Neural crest cell (in vitro differentiated cells): ENCODE results near the gene NTM. TPM values are rescaled to one million over a fixed set of nuclear protein-coding genes. Genes with fewer than 3 reads are reported as not detected.

Experiments used
- DNase-seq: peaks from one replicate; pipeline ENCODE4 v3.0.0; 2021; ENCODE audit warnings: low read depth, mixed read lengths, low spot score
- H3K27ac Mint-ChIP-seq: one replicate; pipeline ENCODE4 v1.8.0; 2021; ENCODE audit warnings: mild to moderate bottlenecking, mixed read lengths; ENCODE audit not compliant: unreplicated experiment
- H3K27me3 Mint-ChIP-seq: 2 replicates; pipeline ENCODE4 v1.8.0; 2021; ENCODE audit warnings: low read depth, mild to moderate bottlenecking, mixed read lengths
- H3K36me3 Mint-ChIP-seq: 2 replicates; pipeline ENCODE4 v1.8.0; 2021; ENCODE audit warnings: low read depth, mild to moderate bottlenecking, mixed read lengths
- H3K4me1 Mint-ChIP-seq: 2 replicates; pipeline ENCODE4 v1.8.0; 2021; ENCODE audit warnings: mixed read lengths
- H3K4me3 Mint-ChIP-seq: one replicate; pipeline ENCODE4 v1.8.0; 2021; ENCODE audit warnings: mild to moderate bottlenecking, mixed read lengths
- H3K9me3 Mint-ChIP-seq: 2 replicates; pipeline ENCODE4 v1.8.0; 2021; ENCODE audit warnings: mixed read lengths
- CTCF ChIP-seq: fragments of 200-600 bp; sonication (generic); conservative IDR thresholded peaks from 2 replicates; pipeline ENCODE4 v1.5.0; 2021; ENCODE audit warnings: antibody characterized with exemption, mild to moderate bottlenecking
- total RNA-seq: library from RNA; stranded (reverse); gene quantifications from 2 replicates; pipeline ENCODE4 v1.2.1, GENCODE V29; 2021

Gene NTM
- total RNA-seq, 1 donor from 2014 or later: 11.3 TPM

GRCh38 chr11:131852757-131853156 is 482.3 kb downstream of the NTM start:
- Mint-ChIP-seq H3K4me3 (no peak overlapping the region), H3K27ac (no peak overlapping the region), H3K4me1 (no peaks in the 10 kb centered on the region), H3K36me3 (no peaks in the 10 kb centered on the region), H3K9me3 (peaks cover 3% of the 10 kb centered on the region), H3K27me3 (peaks cover 5% of the 10 kb centered on the region)
- no peak for DNase-seq
- TF ChIP-seq CTCF: no peak

GRCh38 chr11:131854391-131854790 is 484.0 kb downstream of the NTM start:
- Mint-ChIP-seq H3K4me3 (no peak overlapping the region), H3K9me3 (peaks cover 3% of the 10 kb centered on the region), H3K4me1 (no peaks in the 10 kb centered on the region), H3K27ac (no peak overlapping the region), H3K36me3 (no peaks in the 10 kb centered on the region), H3K27me3 (peaks cover 5% of the 10 kb centered on the region)
- no peak for DNase-seq
- no peak for TF ChIP-seq CTCF

GRCh38 chr11:131855320-131855719 is 484.9 kb downstream of the NTM start:
- no peak for DNase-seq
- Mint-ChIP-seq H3K36me3 (no peaks in the 10 kb centered on the region), H3K4me3 (no peak overlapping the region), H3K9me3 (peaks cover 3% of the 10 kb centered on the region), H3K4me1 (no peaks in the 10 kb centered on the region), H3K27me3 (peaks cover 5% of the 10 kb centered on the region), H3K27ac (no peak overlapping the region)
- TF ChIP-seq CTCF: no peak

- no peaks in the 10 kb centered on the region for H3K36me3 Mint-ChIP-seq
- H3K9me3 Mint-ChIP-seq: peaks cover 3% of the 10 kb centered on the region
These were observed 486.8 kb downstream of the NTM start for GRCh38 chr11:131857246-131857645.

GRCh38 chr11:131858505-131858904 is 488.1 kb downstream of the NTM start:
- Mint-ChIP-seq H3K27ac (no peak overlapping the region), H3K9me3 (no peaks in the 10 kb centered on the region), H3K36me3 (no peaks in the 10 kb centered on the region), H3K27me3 (no peaks in the 10 kb centered on the region), H3K4me1 (no peaks in the 10 kb centered on the region), H3K4me3 (no peak overlapping the region)
- no peak for TF ChIP-seq CTCF
- DNase-seq: no peak

More at GRCh38 chr11:131857246-131857645, 486.8 kb downstream of the NTM start:
- no peak for TF ChIP-seq CTCF
- no peaks in the 10 kb centered on the region for H3K4me1 Mint-ChIP-seq
- no peak for DNase-seq
- no peak overlapping the region for H3K4me3 Mint-ChIP-seq
- no peak overlapping the region for H3K27ac Mint-ChIP-seq
- no peaks in the 10 kb centered on the region for H3K27me3 Mint-ChIP-seq
